Lower leg skin (tissue), 4 donors: ENCODE measurements around the gene KCMF1. TPM values are rescaled to one million over a fixed set of nuclear protein-coding genes. Genes with fewer than 3 reads are reported as not detected.

Experiments used
- DNase-seq, 2 donors: peaks; one replicate each; pipeline ENCODE4 v3.0.0-alpha.2; 2019; ENCODE audit warnings: low spot score in 2 of 2
- H3K4me3 ChIP-seq: fragments of 200-600 bp; sonication (generic); 2 replicates; pipeline ENCODE4 v1.5.1; 2017; ENCODE audit warnings: mild to moderate bottlenecking, low read depth; ENCODE audit not compliant: poor library complexity, severe bottlenecking
- POLR2A ChIP-seq, 2 donors: fragments of 450-650 bp; IDR thresholded peaks; one replicate each; pipeline ENCODE4 v1.6.1; 2016 to 2017; ENCODE audit warnings: antibody characterized with exemption in 2 of 2, mild to moderate bottlenecking in 1 of 2, moderate library complexity in 1 of 2
- WGBS, 2 donors: methylation state at CpG; one replicate each; pipeline ENCODE4 v1.1.5; 2018; 5-methylcytosine and 5-hydroxymethylcytosine counted together
- intact Hi-C: fragments of 100-400 bp; cut with DNase I; formaldehyde crosslinking; loops from one replicate; pipeline ENCODE4 v1.15.0; 2023; ENCODE audit warnings: low total_unique reads
- total RNA-seq, 4 donors: library from RNA; depleted of rRNA; stranded (reverse); fragments of >200 nt; gene quantifications; one replicate each; pipeline ENCODE4 v1.1.0, GENCODE V29; 2016
- TF ChIP-seq, protein P1 (sequence below), 3 donors: fragments of 450-650 bp; IDR thresholded peaks; one replicate each; pipeline ENCODE4 v1.5.1; 2016; ENCODE audit warnings: antibody characterized with exemption in 3 of 3, mild to moderate bottlenecking in 3 of 3, moderate library complexity in 2 of 3

The KCMF1 gene
- total RNA-seq, 4 donors from 2014 or later: 35.2 to 51.7 (median 39.9) TPM

- 85 to 90% methylated on average over 9 of the region's 9 CpGs for WGBS, 2 donors
- no peak overlapping the region for H3K4me3 ChIP-seq
- DNase-seq: no peak
- no peak for TF ChIP-seq POLR2A (IDR thresholded peaks at IDR 0.05)
- TF ChIP-seq, protein P1, sequence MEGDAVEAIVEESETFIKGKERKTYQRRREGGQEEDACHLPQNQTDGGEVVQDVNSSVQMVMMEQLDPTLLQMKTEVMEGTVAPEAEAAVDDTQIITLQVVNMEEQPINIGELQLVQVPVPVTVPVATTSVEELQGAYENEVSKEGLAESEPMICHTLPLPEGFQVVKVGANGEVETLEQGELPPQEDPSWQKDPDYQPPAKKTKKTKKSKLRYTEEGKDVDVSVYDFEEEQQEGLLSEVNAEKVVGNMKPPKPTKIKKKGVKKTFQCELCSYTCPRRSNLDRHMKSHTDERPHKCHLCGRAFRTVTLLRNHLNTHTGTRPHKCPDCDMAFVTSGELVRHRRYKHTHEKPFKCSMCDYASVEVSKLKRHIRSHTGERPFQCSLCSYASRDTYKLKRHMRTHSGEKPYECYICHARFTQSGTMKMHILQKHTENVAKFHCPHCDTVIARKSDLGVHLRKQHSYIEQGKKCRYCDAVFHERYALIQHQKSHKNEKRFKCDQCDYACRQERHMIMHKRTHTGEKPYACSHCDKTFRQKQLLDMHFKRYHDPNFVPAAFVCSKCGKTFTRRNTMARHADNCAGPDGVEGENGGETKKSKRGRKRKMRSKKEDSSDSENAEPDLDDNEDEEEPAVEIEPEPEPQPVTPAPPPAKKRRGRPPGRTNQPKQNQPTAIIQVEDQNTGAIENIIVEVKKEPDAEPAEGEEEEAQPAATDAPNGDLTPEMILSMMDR (IDR thresholded peaks at IDR 0.05): no peak
- intact Hi-C loops: no loop called here
These were observed 7.1 kb upstream of the KCMF1 start for GRCh38 chr2:84963692-84964405.

DNA sequence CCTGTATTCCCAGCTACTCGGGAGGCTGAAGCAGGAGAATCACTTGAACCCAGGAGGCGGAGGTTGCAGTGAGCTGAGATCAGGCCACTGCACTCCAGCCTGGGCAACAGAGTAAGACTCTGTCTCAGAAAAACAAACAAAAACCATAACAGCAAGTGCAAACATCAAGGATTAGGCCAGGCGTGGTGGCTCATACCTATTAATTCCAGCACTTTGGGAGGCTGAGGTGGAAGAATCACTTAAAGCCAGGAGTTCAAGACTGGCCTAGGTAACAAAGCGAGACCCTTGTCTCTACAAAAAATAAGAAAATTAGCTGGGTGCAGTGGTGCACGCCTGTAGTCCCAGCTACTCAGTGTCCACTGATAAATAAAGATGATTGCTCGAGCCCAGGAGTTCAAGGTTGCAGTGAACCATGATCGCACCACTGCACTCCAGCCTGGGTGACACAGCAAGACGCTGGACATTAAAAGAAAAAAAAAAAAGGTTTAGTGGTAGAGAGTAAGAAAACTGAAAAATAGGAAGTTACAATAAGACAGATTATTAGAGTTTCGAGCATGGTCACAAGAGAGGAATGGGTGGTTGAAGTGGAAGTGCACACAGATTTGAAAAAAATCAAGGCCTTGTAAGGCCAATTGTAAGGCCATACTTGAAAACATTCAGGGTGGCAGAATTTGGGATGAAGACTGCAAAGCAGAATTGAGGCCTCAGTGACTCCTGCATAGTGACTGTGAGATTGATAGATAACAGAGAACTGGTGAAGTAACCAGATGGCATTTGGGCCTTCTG, 6.4 kb upstream of the KCMF1 start:
- no peak for DNase-seq
- no peak for TF ChIP-seq POLR2A (IDR thresholded peaks at IDR 0.05)
- TF ChIP-seq, protein P1 (IDR thresholded peaks at IDR 0.05): no peak
- intact Hi-C loops: no loop called here
- no peak overlapping the region for H3K4me3 ChIP-seq
- WGBS, 2 donors: 92% methylated on average over 9 of the region's 9 CpGs

DNA sequence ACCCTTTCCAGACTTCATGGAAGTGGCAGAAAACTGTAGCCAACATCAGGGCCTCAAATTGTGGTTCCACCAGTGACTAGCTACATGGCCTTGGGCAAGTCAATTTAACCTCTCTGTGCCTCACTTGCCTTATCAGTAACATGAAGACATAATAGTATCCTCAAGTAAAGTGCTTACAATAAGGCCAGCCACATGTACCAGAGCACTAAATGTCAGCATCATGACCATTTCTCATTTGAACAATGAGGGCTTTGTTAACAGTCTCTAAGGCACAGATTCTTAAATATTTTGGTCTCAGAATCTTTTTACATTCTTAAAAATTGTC, 5.8 kb upstream of the KCMF1 start:
- no peak for TF ChIP-seq POLR2A (IDR thresholded peaks at IDR 0.05)
- TF ChIP-seq, protein P1 (IDR thresholded peaks at IDR 0.05): no peak
- no peak overlapping the region for H3K4me3 ChIP-seq
- DNase-seq: no peak
- intact Hi-C loops: no loop called here

DNA sequence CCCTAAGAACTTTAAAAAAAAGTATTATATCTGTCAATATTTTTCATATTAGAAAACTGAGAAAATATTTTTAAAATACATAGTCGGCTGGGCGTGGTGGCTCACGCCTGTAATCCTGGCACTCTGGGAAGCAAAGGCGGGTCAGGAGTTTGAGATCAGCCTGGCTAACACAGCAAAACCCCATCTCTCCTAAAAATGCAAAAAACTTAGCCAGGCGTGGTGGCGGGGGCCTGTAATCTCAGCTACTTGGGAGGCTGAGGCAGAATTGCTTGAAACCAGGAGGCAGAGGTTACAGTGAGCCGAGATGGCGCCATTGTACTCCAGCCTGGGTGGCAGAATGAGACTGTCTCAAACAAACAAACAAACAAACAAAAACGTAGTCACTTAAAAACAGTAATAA, 5.1 kb upstream of the KCMF1 start:
- TF ChIP-seq, protein P1 (IDR thresholded peaks at IDR 0.05): no peak
- intact Hi-C loops: no loop called here
- DNase-seq: no peak
- WGBS, 2 donors: 91 to 97% methylated on average over 9 of the region's 9 CpGs
- no peak overlapping the region for H3K4me3 ChIP-seq

DNA sequence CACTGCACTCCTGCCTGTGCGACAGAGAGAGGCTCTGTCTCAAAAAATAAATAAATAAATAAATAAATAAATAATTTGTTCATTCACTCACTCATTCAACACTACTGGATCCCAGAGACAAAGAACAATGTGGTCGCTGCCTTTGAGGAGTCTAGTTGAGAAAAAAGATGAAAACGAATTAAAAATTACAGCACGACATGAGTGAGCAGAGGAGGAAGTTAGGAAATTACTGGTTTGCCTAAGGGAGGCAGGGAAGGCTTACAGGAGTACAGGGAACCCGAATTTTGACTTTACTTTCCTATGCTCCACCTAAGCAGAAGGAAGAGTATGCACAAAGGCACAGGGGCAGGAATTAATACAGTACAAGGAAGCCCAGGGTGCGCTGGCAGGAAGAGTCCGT, 4.2 kb upstream of the KCMF1 start:
- H3K4me3 ChIP-seq: no peak overlapping the region
- intact Hi-C loops: no loop called here
- TF ChIP-seq, protein P1 (IDR thresholded peaks at IDR 0.05): no peak
- no peak for DNase-seq
- WGBS, 2 donors: 88 to 94% methylated on average over 7 of the region's 7 CpGs
